ENCODE data around the gene SLC9A8. TPM values are rescaled to one million over a fixed set of nuclear protein-coding genes. Genes with fewer than 3 reads are reported as not detected.
"Not testable (repeated sequence)": the region's sequence is repeated elsewhere in the genome, so short reads cannot be mapped to it uniquely, and the experiment has no call there.

Gene SLC9A8
- total and polyA plus RNA-seq, 9 of the 15 experiments (the other 6 are each of a cell fraction or from before 2014, with no cell fraction given): 0.56 to 9.7 (median 5.0) TPM

- H3K79me2 ChIP-seq (ENCODE audit: control insufficient read depth, insufficient read depth, low read length): no peaks in the 10 kb centered on the region
- H3K4me3 ChIP-seq: no peak overlapping the region
- H3K9me3 ChIP-seq (replicated peaks; ENCODE audit: control insufficient read depth, insufficient read depth, low read depth, low read length): no peaks in the 10 kb centered on the region
- no TSS peak for BruUV-seq (replicated peaks)
- no peak for DNase-seq (ENCODE audit: extremely low read depth in 1 of 4, low spot score in 3 of 4)
- H3K9ac ChIP-seq (ENCODE audit: insufficient read depth in 1 of 2, low read depth in 2 of 2, low read length in 2 of 2): no peak overlapping the region; a peak in 1 of 4 replicates
- peaks cover 14 to 41% of the 10 kb centered on the region in 2 experiments for H3K4me1 ChIP-seq (replicated peaks in 1 of 2; ENCODE audit: control insufficient read depth in 2 of 2, insufficient read depth in 2 of 2, low read length in 2 of 2)
- peak overlapping the region; percentile 73 for H2AFZ ChIP-seq (ENCODE audit: low read depth, low read length)
- H3K27ac ChIP-seq (ENCODE audit: extremely low read depth, low read depth, low read length): no peak overlapping the region
- no peaks in the 10 kb centered on the region for H3K36me3 ChIP-seq (ENCODE audit: control insufficient read depth, insufficient read depth, low read length)
- FAIRE-seq: no peak
- peak in 1 of 3 experiments; percentile 59 for TF ChIP-seq YY1 (IDR thresholded peaks at IDR 0.05; ENCODE audit: borderline replicate concordance in 1 of 3, control insufficient read depth in 1 of 3, extremely low read depth in 1 of 3, insufficient read depth in 3 of 3, insufficient read length in 1 of 3, insufficient replicate concordance in 2 of 3, low read depth in 1 of 3, low read length in 2 of 3)
- 0 out of 2 replicates have a peak, but pooled peaks have one; percentile 29 for TF ChIP-seq ZNF592 (IDR thresholded peaks at IDR 0.05)
- TF ChIP-seq SPI1 (IDR thresholded peaks at IDR 0.05; ENCODE audit: borderline replicate concordance, low read depth, low read length): peak; percentile 52; the same call in 1 of the 2 replicates
- TF ChIP-seq E2F3 (CRISPR knock-in tag; IDR thresholded peaks at IDR 0.05): no peak
- TF ChIP-seq GMEB1 (CRISPR knock-in tag; IDR thresholded peaks at IDR 0.05): no peak
- TF ChIP-seq ZBTB1 (CRISPR knock-in tag; IDR thresholded peaks at IDR 0.05; ENCODE audit: borderline replicate concordance, low read depth): no peak
- TF ChIP-seq GABPB2 (CRISPR knock-in tag; conservative IDR thresholded peaks at IDR 0.05): no peak
- TF ChIP-seq SAP30 (IDR thresholded peaks at IDR 0.05; ENCODE audit: borderline replicate concordance, insufficient read depth, low read depth, low read length, poor library complexity, severe bottlenecking): no peak
- ChIA-PET POLR2A (interaction anchor here (0.7 to 1.2 kb wide), 3 partner anchors 8 to 59 kb away, joined by 3 read pairs; no protein-coding TSS in a partner anchor), CTCF (ENCODE audit: low intra/inter-chr PET ratio) (no interaction called here)
- no peaks in the 10 kb centered on the region for H3K9me1 ChIP-seq (ENCODE audit: control insufficient read depth, insufficient read depth, low read length)
- no peak for ATAC-seq
- in situ Hi-C loops (cut with MboI): no loop called here
- no peaks in the 10 kb centered on the region for H4K20me1 ChIP-seq (replicated peaks; ENCODE audit: control insufficient read depth, insufficient read depth, low read length)
- WGBS (ENCODE audit: insufficient coverage, low coverage, missing lambda C conversion rate): 100% methylated on average over 1 of the region's 1 CpG
- H3K4me2 ChIP-seq (ENCODE audit: insufficient read depth, low read length): no peak overlapping the region
- H3K27me3 ChIP-seq (ENCODE audit: control insufficient read depth in 2 of 2, insufficient read depth in 2 of 2, low read length in 2 of 2): no peaks in the 10 kb centered on the region
- intact Hi-C loops (cut with micrococcal nuclease): no loop called here
Observed at GRCh38 chr20:49770634-49771033, 42.0 kb upstream of the SLC9A8 start.

GRCh38 chr20:49774213-49774612 is 38.4 kb upstream of the SLC9A8 start:
- H3K4me3 ChIP-seq; H3K9me3 ChIP-seq (replicated peaks; ENCODE audit: control insufficient read depth, insufficient read depth, low read depth, low read length); H3K4me2 ChIP-seq (ENCODE audit: insufficient read depth, low read length); H4K20me1 ChIP-seq (replicated peaks; ENCODE audit: control insufficient read depth, insufficient read depth, low read length); H3K27me3 ChIP-seq (ENCODE audit: control insufficient read depth in 2 of 2, insufficient read depth in 2 of 2, low read length in 2 of 2); CTCF ChIA-PET (ENCODE audit: low intra/inter-chr PET ratio); FAIRE-seq; DNase-seq (ENCODE audit: extremely low read depth in 1 of 4, low spot score in 3 of 4); H3K27ac ChIP-seq (ENCODE audit: extremely low read depth, low read depth, low read length); H3K9ac ChIP-seq (ENCODE audit: insufficient read depth in 1 of 2, low read depth in 2 of 2, low read length in 2 of 2); ATAC-seq; H3K9me1 ChIP-seq (ENCODE audit: control insufficient read depth, insufficient read depth, low read length); intact Hi-C loops (cut with micrococcal nuclease); BruUV-seq (replicated peaks); H3K79me2 ChIP-seq (ENCODE audit: control insufficient read depth, insufficient read depth, low read length); H2AFZ ChIP-seq (ENCODE audit: low read depth, low read length); in situ Hi-C loops (cut with MboI); H3K36me3 ChIP-seq (ENCODE audit: control insufficient read depth, insufficient read depth, low read length): not testable (repeated sequence)
- POLR2A ChIA-PET: interaction anchor here (0.6 to 1.5 kb wide), 3 partner anchors 9 to 16 kb away, joined by 3 to 7 read pairs (median 4); no protein-coding TSS in a partner anchor
- H3K4me1 ChIP-seq (replicated peaks in 1 of 2; ENCODE audit: control insufficient read depth in 2 of 2, insufficient read depth in 2 of 2, low read length in 2 of 2): peaks cover 18 to 26% of the 10 kb centered on the region in 2 experiments
- 78% methylated on average over 8 of the region's 8 CpGs for WGBS (ENCODE audit: insufficient coverage, low coverage, missing lambda C conversion rate)

Measured in K562 (cell line).